ENCODE measurements around the gene QKI. TPM values are rescaled to one million over a fixed set of nuclear protein-coding genes. Genes with fewer than 3 reads are reported as not detected.

QKI gene
- total RNA-seq, 1 experiment from 2014 or later = 142 TPM

GRCh38 chr6:163486821-163487220, 72.3 kb downstream of the QKI start:
- no peak for DNase-seq (ENCODE audit: low read depth)

DNA sequence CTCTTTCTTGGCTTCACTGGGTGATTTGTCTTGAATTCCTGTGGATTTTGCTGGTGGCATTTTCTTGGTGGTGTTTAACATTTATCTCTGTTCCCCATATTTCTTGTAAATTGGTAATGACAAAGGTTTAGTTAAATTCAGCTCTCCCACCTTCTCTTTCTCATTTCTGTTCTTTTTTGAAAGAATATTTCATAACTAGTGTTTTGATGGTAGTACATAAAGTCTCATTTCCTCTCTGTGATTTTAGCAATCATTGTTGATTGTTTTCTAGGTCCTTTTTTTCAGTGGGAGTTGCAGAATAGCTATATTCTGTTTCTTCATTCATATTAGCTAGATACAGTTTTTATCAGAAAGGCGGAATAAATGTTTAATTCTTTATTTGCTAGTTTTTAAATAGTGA, 73.1 kb downstream of the QKI start:
- no peak for DNase-seq (ENCODE audit: low read depth)

GRCh38 chr6:163489584-163489983, 75.1 kb downstream of the QKI start:
- peak; percentile 76 for DNase-seq (ENCODE audit: low read depth)

DNA sequence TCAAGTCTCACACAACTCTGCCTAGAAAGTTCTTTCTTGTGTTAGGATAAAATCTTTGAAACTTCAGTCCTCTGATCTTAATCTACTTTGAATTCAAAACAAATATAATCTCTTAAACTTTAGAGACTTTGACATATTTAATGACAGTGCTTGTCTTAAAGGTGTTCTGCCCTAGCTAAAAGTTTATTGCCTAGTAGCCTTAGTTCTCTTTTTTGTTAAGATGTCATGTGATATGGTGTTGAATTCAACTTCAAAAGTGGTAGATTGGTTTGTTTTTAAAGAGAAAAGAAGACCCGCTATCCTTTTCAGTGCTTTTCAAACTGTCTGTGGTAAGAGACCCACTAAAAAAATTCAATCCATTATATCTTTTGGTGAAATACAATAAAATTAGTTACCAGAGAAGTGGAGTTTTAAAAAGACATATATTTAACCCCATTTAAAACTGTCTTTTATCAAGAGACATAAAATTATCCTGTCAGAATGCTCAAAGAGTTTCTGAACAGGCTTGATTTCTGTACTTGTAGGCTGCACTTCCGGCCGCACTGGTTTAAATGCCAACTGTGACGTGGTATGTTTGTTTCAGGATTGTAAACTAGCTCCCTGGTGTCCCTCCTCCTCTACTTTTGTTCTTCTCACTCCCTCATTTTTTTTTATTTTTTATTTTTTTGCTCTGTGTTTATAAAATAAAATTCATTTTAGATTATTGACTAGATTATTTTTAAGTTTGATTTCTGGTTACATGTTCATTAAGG, 76.5 kb downstream of the QKI start:
- peak; percentile 40 for DNase-seq (ENCODE audit: low read depth)

DNA sequence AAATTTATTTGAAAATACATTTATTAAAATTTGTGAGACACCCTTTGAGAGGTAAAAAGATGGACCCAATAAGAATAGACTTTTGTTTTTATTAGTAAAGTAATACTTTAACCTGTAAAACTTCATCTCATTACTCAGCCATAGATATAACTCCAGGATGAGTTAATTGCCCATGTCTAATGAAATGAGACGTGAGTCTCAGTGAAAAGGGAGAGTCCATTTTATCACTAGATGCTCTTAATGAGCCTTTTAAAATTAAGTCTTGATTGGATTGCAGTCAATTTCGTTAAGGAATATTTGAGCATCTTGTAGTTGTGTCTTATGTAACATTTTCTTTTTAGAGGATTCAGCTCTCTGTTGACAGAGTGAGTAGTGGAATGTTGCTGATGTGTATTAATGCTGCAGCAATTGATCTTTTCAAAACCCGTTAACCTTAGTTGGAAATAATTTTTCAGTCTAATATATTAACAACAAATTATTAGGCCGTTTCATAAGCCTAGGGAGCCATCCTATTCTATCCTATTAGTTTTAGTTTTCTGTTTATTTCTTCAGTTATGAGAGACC, 77.3 kb downstream of the QKI start:
- no peak for DNase-seq (ENCODE audit: low read depth)

- DNase-seq (ENCODE audit: low read depth) = peak; percentile 88
These were observed 79.8 kb downstream of the QKI start for GRCh38 chr6:163494279-163494727.

GRCh38 chr6:163496205-163496604, 81.7 kb downstream of the QKI start:
- DNase-seq (ENCODE audit: low read depth) = no peak

GRCh38 chr6:163500105-163500504, 85.6 kb downstream of the QKI start:
- no peak for DNase-seq (ENCODE audit: low read depth)

DNA sequence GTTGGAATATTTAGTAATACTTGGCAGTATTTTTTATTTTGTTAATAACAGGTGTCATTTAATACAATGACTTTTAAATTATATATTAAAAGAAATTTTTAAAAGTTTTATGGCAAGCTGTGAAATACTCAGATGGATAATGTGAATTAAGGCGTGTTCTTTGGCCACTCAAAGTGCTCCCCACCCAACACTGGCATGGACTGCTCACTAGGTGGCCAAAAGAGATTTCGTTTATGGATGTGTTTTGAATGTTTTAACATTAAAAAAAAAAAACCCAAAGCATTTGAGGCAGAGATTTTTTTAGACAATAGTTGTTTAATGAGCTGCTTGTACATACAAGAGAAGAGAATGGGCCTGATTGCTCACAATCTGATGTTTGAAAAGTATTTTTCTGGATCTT, 86.5 kb downstream of the QKI start:
- no peak for DNase-seq (ENCODE audit: low read depth)

- no peak for DNase-seq (ENCODE audit: low read depth)
These were observed 86.9 kb downstream of the QKI start for GRCh38 chr6:163501439-163501838.

DNA sequence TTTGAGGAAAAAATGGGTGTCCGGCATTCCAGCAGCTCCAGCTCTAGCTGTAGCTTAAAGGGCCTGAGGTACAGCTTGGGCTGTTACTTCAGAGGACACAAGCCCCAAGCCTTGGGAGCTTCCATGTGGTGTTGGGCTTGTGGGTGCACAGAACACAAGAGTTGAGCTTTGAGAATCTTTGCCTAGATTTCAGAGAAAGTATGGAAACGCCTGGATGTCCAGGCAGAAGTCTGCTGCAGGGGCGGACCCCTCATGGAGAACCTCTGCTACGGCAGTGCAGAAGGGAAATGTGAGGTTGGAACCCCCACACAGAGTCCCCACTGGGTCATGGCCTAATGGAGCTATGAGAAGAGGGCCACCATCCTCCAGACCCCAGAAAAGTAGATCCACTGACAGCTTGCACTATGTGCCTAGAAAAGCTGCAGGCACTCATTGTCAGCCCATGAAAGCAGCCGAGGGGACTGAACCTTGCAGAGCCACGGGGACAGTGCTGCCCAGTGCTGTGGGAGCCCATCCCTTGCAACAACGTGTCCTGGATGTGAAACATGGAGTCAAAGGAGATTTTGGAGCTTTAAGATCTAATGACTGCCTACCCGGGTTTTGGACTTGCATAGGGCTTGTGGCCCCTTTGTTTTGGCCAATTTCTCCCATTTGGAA, 90.6 kb downstream of the QKI start:
- DNase-seq (ENCODE audit: low read depth) = no peak

DNA sequence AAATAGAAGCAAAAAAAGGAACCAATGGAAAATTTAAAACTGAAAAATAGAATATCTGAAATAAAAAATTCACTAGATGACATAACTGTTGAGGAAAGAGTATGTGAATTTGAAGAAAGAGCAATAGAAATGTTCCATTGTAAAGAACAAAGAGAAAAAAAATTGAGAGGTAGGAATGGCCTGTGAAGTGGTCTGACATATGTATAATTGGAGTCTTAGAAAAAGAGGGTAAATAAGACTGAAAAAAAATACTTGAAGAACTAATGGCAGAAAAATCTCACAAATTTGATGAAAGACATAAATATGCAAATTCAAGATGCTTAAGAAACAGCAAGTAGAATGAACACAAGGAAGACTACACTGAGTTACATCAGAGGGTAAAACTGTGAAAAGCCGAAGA, 93.4 kb downstream of the QKI start:
- DNase-seq (ENCODE audit: low read depth) = no peak

DNA sequence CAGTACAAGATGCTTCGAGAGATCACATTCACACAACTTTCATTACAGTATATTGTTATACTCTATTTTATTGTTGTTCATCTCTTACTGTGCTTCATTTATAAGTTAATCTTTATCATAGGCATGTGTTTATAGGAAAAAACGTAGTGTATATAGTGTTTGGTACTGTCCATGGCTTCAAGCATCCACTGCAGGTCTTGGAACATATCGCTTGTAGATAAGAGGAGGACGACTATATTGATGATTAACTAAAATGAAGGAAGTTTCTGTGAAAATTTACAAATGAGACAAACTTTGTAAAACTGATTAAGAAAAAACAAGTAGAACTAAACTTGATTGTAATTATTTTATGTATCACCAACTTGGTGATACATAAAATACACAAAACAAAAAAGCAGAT, 98.5 kb downstream of the QKI start:
- no peak for DNase-seq (ENCODE audit: low read depth)

- no peak for DNase-seq (ENCODE audit: low read depth)
These were observed 99.2 kb downstream of the QKI start for GRCh38 chr6:163513570-163514166.

DNA sequence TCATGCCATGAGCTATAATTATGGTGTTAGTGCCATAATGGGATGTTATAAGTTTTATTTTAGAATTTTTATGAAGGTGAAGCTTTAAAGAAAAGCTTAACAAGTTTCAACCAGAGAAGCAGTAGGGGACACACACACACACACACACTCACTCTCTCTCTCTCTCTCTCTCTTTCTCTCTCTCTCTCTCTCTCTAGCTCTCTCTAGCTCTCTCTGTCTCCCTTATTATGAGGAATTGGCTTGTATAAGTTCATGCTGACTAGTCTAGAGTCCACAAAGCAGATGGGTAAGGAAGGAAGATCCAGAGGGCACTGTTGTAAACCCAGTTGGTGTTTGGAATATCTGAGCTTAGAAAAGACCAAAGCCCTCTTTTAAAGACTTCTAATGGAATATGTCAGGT, 102.4 kb downstream of the QKI start:
- DNase-seq (ENCODE audit: low read depth) = no peak

- DNase-seq (ENCODE audit: low read depth) = no peak
These were observed 106.4 kb downstream of the QKI start for GRCh38 chr6:163520956-163521355.

DNA sequence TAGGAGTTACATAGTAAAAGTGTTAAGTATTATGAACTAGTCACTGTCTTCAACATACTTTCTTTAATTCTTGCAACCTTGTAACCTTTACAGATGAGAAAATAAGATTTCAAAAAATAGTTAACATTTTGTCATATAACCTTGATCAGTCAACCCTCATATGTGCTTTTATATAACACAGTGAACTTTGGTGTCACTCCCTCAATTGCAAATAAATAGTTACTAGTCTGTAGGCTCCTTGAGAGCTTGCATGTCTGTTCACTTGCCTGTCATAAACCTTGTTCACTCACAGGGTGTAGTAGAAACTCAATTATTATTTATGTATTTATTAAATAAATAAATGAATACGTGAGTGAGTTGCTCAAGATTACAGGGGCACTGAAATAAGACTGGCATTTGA, 107.5 kb downstream of the QKI start:
- DNase-seq (ENCODE audit: low read depth) = no peak

DNA sequence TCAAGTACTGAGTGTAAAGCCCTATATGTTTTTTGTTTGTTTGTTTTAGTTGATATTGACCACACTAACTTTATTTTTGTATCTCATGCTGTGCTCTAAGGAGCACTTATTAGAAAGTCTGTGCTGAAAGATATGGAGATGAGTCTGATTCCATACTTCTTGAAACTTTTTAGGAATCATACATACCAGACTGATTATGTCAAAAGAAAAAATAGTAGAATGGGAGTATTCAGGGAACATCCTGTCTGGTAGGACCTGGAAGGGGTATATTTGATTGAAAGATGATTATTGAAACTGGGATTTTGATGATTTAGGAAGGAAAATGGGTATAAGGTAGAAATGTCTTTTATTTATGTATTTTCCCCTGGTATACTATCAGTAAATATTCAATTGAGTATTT, 111.4 kb downstream of the QKI start:
- DNase-seq (ENCODE audit: low read depth) = no peak

DNA sequence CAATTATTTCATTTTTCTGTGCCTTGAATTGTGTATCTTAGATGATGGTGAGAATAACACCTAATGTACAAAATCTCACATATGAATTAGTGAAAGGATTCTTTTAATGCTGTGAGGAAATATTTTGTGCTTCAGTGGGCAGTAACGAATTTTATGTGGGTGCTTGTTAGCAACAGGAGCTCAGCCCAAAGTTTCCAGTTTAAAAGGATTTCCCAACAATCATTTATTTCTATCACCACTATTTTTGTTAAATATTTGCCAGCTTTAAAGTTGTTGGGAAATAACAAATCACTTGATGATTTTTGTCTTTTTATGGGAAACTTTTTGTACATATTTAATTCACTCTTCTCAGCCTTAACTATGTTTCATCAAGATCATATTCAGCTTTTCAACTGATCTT, 111.8 kb downstream of the QKI start:
- no peak for DNase-seq (ENCODE audit: low read depth)

- no peak for DNase-seq (ENCODE audit: low read depth)
These were observed 112.8 kb downstream of the QKI start for GRCh38 chr6:163527291-163527690.

DNA sequence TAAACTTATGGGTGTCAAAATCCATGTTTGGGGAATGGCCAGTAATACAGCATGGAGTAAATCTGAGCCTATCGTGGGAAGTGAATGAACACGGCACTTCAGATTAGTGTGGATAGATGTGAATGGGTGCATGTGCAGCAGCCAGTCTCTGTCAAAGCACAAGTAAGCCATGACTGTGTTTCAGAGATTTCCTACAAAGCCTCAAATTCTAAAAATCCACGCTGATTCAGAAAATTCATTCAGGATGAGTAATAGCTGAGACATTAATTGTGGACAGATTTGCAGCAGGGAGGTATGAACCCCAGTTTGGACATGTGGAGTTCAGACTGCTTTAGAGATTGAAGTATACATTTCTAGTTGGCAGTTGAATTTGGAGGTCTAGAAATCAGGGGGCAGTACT, 115.1 kb downstream of the QKI start:
- peak; percentile 95 for DNase-seq (ENCODE audit: low read depth)

- no peak for DNase-seq (ENCODE audit: low read depth)
These were observed 115.9 kb downstream of the QKI start for GRCh38 chr6:163530406-163530805.

- no peak for DNase-seq (ENCODE audit: low read depth)
These were observed 116.6 kb downstream of the QKI start for GRCh38 chr6:163531122-163531521.

Measured in M059J (cell line).